ENCODE measurements around the gene CNOT1. TPM values are rescaled to one million over a fixed set of nuclear protein-coding genes. Genes with fewer than 3 reads are reported as not detected.

Gene CNOT1
- total and polyA plus RNA-seq, 10 of the 15 experiments (the other 5 are each of a cell fraction or from before 2014, with no cell fraction given), result 101 to 246 (median 175) TPM

GRCh38 chr16:58497935-58498334 lies 131.7 kb downstream of the CNOT1 start:
- DNase-seq (ENCODE audit: low read depth, low spot score) (no peak), FAIRE-seq (no peak), ATAC-seq (no peak)
- Histone ChIP-seq H2AFZ (ENCODE audit: control insufficient read depth, low read depth, low read length) (no peak overlapping the region), H3K36me3 (ENCODE audit: control insufficient read depth in 2 of 2, insufficient read depth in 2 of 2, low read length in 1 of 2) (no peaks in the 10 kb centered on the region), H3K4me2 (ENCODE audit: control insufficient read depth, insufficient read depth) (no peak overlapping the region), H3K9me3 (replicated peaks; ENCODE audit: control insufficient read depth, insufficient read depth, low read length) (no peaks in the 10 kb centered on the region), H3K27me3 (replicated peaks in 1 of 2; ENCODE audit: control insufficient read depth in 2 of 2, insufficient read depth in 2 of 2, low read length in 1 of 2) (peaks cover 0 to 5% of the 10 kb centered on the region in 2 experiments; a peak in 1 of 4 replicates), H3K4me1 (ENCODE audit: control insufficient read depth, insufficient read depth, low read length) (peaks cover 21% of the 10 kb centered on the region), H3K27ac (ENCODE audit: control insufficient read depth, insufficient read depth) (no peak overlapping the region), H3K4me3 (no peak overlapping the region), H4K20me1 (ENCODE audit: control insufficient read depth, insufficient read depth) (no peaks in the 10 kb centered on the region), H3K9ac (ENCODE audit: control insufficient read depth, insufficient read depth, low read length) (no peak overlapping the region), H3K79me2 (ENCODE audit: control insufficient read depth, insufficient read depth, low read length) (no peaks in the 10 kb centered on the region)
- no TSS peak for BruUV-seq (replicated peaks)
- ChIA-PET RAD21 (ENCODE audit: unreplicated experiment) (interaction anchor here (0.6 kb wide), 2 partner anchors 10 to 925 kb away, joined by 3 read pairs; no protein-coding TSS in a partner anchor), POLR2A (no interaction called here), SMC1A (ENCODE audit: uncharacterized antibody, unreplicated experiment) (interaction anchor here (0.6 kb wide), 1 partner anchor 160 kb away, joined by 3 read pairs; no protein-coding TSS in a partner anchor), CTCF (no interaction called here)
- in situ Hi-C loops (cut with MboI), result no loop called here
- intact Hi-C loops (cut with micrococcal nuclease; ENCODE audit: unreplicated experiment), result loop anchor here (5.0 kb wide), 2 partner anchors 164 to 259 kb away; no protein-coding TSS in a partner anchor
- 33% methylated on average over 5 of the region's 5 CpGs for WGBS (ENCODE audit: insufficient coverage, insufficient replicate concordance, low lambda C conversion rate, missing lambda C conversion rate)
- TF ChIP-seq POLR2AphosphoS5 (IDR thresholded peaks at IDR 0.05; ENCODE audit: low read length) (no peak), NR2C1 (IDR thresholded peaks at IDR 0.05) (0 out of 2 replicates have a peak, but pooled peaks have one; percentile 33), ZBTB33 (IDR thresholded peaks at IDR 0.05) (no peak), NFIC (IDR thresholded peaks at IDR 0.05; ENCODE audit: low read depth, low read length) (no peak), ELK1 (IDR thresholded peaks at IDR 0.05; ENCODE audit: low read depth, low read length) (no peak), WRNIP1 (IDR thresholded peaks at IDR 0.05; ENCODE audit: borderline replicate concordance, low read depth, low read length) (no peak), SUPT20H (IDR thresholded peaks at IDR 0.05; ENCODE audit: borderline replicate concordance, control insufficient read depth, low read depth, low read length) (no peak), BCLAF1 (IDR thresholded peaks at IDR 0.05) (no peak)
- TF ChIP-seq, protein P1, sequence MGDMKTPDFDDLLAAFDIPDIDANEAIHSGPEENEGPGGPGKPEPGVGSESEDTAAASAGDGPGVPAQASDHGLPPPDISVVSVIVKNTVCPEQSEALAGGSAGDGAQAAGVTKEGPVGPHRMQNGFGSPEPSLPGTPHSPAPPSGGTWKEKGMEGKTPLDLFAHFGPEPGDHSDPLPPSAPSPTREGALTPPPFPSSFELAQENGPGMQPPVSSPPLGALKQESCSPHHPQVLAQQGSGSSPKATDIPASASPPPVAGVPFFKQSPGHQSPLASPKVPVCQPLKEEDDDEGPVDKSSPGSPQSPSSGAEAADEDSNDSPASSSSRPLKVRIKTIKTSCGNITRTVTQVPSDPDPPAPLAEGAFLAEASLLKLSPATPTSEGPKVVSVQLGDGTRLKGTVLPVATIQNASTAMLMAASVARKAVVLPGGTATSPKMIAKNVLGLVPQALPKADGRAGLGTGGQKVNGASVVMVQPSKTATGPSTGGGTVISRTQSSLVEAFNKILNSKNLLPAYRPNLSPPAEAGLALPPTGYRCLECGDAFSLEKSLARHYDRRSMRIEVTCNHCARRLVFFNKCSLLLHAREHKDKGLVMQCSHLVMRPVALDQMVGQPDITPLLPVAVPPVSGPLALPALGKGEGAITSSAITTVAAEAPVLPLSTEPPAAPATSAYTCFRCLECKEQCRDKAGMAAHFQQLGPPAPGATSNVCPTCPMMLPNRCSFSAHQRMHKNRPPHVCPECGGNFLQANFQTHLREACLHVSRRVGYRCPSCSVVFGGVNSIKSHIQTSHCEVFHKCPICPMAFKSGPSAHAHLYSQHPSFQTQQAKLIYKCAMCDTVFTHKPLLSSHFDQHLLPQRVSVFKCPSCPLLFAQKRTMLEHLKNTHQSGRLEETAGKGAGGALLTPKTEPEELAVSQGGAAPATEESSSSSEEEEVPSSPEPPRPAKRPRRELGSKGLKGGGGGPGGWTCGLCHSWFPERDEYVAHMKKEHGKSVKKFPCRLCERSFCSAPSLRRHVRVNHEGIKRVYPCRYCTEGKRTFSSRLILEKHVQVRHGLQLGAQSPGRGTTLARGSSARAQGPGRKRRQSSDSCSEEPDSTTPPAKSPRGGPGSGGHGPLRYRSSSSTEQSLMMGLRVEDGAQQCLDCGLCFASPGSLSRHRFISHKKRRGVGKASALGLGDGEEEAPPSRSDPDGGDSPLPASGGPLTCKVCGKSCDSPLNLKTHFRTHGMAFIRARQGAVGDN (IDR thresholded peaks at IDR 0.05), result no peak
- TF ChIP-seq, protein P2, sequence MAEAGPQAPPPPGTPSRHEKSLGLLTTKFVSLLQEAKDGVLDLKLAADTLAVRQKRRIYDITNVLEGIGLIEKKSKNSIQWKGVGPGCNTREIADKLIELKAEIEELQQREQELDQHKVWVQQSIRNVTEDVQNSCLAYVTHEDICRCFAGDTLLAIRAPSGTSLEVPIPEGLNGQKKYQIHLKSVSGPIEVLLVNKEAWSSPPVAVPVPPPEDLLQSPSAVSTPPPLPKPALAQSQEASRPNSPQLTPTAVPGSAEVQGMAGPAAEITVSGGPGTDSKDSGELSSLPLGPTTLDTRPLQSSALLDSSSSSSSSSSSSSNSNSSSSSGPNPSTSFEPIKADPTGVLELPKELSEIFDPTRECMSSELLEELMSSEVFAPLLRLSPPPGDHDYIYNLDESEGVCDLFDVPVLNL (IDR thresholded peaks at IDR 0.05; ENCODE audit: low read depth, low read length), result no peak
